ENCODE measurements around the gene FRMD6. TPM values are rescaled to one million over a fixed set of nuclear protein-coding genes. Genes with fewer than 3 reads are reported as not detected.

FRMD6 gene
- 1 to 10 TPM; 2.5 to 3.5 TPM for total RNA-seq

- ATAC-seq (ENCODE audit: low read depth) = peak; percentile 83
- Mint-ChIP-seq H3K4me1 (peaks cover 16% of the 10 kb centered on the region), H3K27ac (peak within 1 kb of the TSS; percentile 77), H3K9me3 (no peaks in the 10 kb centered on the region), H3K36me3 (no peaks in the 10 kb centered on the region), H3K4me3 (peak within 1 kb of the TSS; percentile 85), H3K27me3 (peaks cover 4% of the 10 kb centered on the region)
- peak; percentile 89 for DNase-seq
- POLR2A ChIA-PET = interaction anchor here (0.5 to 1.6 kb wide), 4 partner anchors 92 to 356 kb away, joined by 3 to 8 read pairs (median 4); no protein-coding TSS in a partner anchor
Measured at GRCh38 chr14:51651388-51652167, at the start of gene FRMD6. Gene FRMD6 (plus strand): TSS chr14:51651910. CDS start chr14:51689837, 37,927 bp downstream.

GRCh38 chr14:51602310-51602709, 49.4 kb upstream of the FRMD6 start:
- Mint-ChIP-seq H3K27ac (no peak overlapping the region), H3K9me3 (no peaks in the 10 kb centered on the region), H3K36me3 (no peaks in the 10 kb centered on the region), H3K27me3 (peaks cover 32% of the 10 kb centered on the region), H3K4me3 (no peak overlapping the region), H3K4me1 (peaks cover 2% of the 10 kb centered on the region)
- POLR2A ChIA-PET = no interaction called here
- DNase-seq = no peak
- ATAC-seq (ENCODE audit: low read depth) = no peak

- peaks cover 32% of the 10 kb centered on the region for H3K27me3 Mint-ChIP-seq
- H3K9me3 Mint-ChIP-seq = no peaks in the 10 kb centered on the region
- POLR2A ChIA-PET = no interaction called here
- H3K27ac Mint-ChIP-seq = no peak overlapping the region
- no peaks in the 10 kb centered on the region for H3K36me3 Mint-ChIP-seq
- peaks cover 2% of the 10 kb centered on the region for H3K4me1 Mint-ChIP-seq
- no peak for ATAC-seq (ENCODE audit: low read depth)
- no peak overlapping the region for H3K4me3 Mint-ChIP-seq
- DNase-seq = no peak
Measured at GRCh38 chr14:51603495-51603894, 48.2 kb upstream of the FRMD6 start.

- Mint-ChIP-seq H3K27me3 (peaks cover 32% of the 10 kb centered on the region), H3K4me3 (no peak overlapping the region), H3K4me1 (peaks cover 2% of the 10 kb centered on the region), H3K27ac (no peak overlapping the region), H3K9me3 (no peaks in the 10 kb centered on the region), H3K36me3 (no peaks in the 10 kb centered on the region)
- no peak for ATAC-seq (ENCODE audit: low read depth)
- DNase-seq = no peak
- POLR2A ChIA-PET = no interaction called here
Measured at GRCh38 chr14:51604073-51604472, 47.6 kb upstream of the FRMD6 start.

- H3K4me1 Mint-ChIP-seq = peaks cover 3% of the 10 kb centered on the region
- no peak overlapping the region for H3K27ac Mint-ChIP-seq
- peaks cover 26% of the 10 kb centered on the region for H3K27me3 Mint-ChIP-seq
- H3K36me3 Mint-ChIP-seq = no peaks in the 10 kb centered on the region
- ATAC-seq (ENCODE audit: low read depth) = no peak
- no peak for DNase-seq
- no peak overlapping the region for H3K4me3 Mint-ChIP-seq
- POLR2A ChIA-PET = no interaction called here
- H3K9me3 Mint-ChIP-seq = no peaks in the 10 kb centered on the region
Measured at GRCh38 chr14:51605575-51605974, 46.1 kb upstream of the FRMD6 start.

- H3K4me3 Mint-ChIP-seq = no peak overlapping the region
Measured at GRCh38 chr14:51607711-51608110, 44.0 kb upstream of the FRMD6 start.

GRCh38 chr14:51609251-51609954, 42.3 kb upstream of the FRMD6 start:
- no peaks in the 10 kb centered on the region for H3K9me3 Mint-ChIP-seq
- H3K27ac Mint-ChIP-seq = no peak overlapping the region
- H3K4me1 Mint-ChIP-seq = peaks cover 3% of the 10 kb centered on the region
- ATAC-seq (ENCODE audit: low read depth) = no peak
- H3K36me3 Mint-ChIP-seq = no peaks in the 10 kb centered on the region
- DNase-seq = no peak
- H3K27me3 Mint-ChIP-seq = peaks cover 13% of the 10 kb centered on the region
- no peak overlapping the region for H3K4me3 Mint-ChIP-seq
- POLR2A ChIA-PET = no interaction called here

More at GRCh38 chr14:51607711-51608110, 44.0 kb upstream of the FRMD6 start:
- DNase-seq = no peak
- no peak for ATAC-seq (ENCODE audit: low read depth)
- no peaks in the 10 kb centered on the region for H3K36me3 Mint-ChIP-seq
- H3K27me3 Mint-ChIP-seq = peaks cover 19% of the 10 kb centered on the region
- POLR2A ChIA-PET = no interaction called here
- H3K27ac Mint-ChIP-seq = no peak overlapping the region
- H3K9me3 Mint-ChIP-seq = no peaks in the 10 kb centered on the region
- H3K4me1 Mint-ChIP-seq = peaks cover 3% of the 10 kb centered on the region

- no peak for ATAC-seq (ENCODE audit: low read depth)
- H3K9me3 Mint-ChIP-seq = no peaks in the 10 kb centered on the region
- POLR2A ChIA-PET = no interaction called here
- peaks cover 10% of the 10 kb centered on the region for H3K27me3 Mint-ChIP-seq
- peaks cover 3% of the 10 kb centered on the region for H3K4me1 Mint-ChIP-seq
- no peaks in the 10 kb centered on the region for H3K36me3 Mint-ChIP-seq
- no peak for DNase-seq
- H3K27ac Mint-ChIP-seq = no peak overlapping the region
- no peak overlapping the region for H3K4me3 Mint-ChIP-seq
Measured at GRCh38 chr14:51609955-51610283, 41.8 kb upstream of the FRMD6 start.

GRCh38 chr14:51610771-51611170, 40.9 kb upstream of the FRMD6 start:
- Mint-ChIP-seq H3K9me3 (no peaks in the 10 kb centered on the region), H3K36me3 (no peaks in the 10 kb centered on the region), H3K4me3 (no peak overlapping the region), H3K4me1 (peaks cover 2% of the 10 kb centered on the region), H3K27me3 (peaks cover 14% of the 10 kb centered on the region), H3K27ac (no peak overlapping the region)
- DNase-seq (no peak), ATAC-seq (ENCODE audit: low read depth) (no peak)
- POLR2A ChIA-PET = no interaction called here

GRCh38 chr14:51612449-51612848, 39.3 kb upstream of the FRMD6 start:
- Mint-ChIP-seq H3K9me3 (no peaks in the 10 kb centered on the region), H3K4me1 (peaks cover 2% of the 10 kb centered on the region), H3K36me3 (no peaks in the 10 kb centered on the region), H3K4me3 (no peak overlapping the region), H3K27ac (no peak overlapping the region), H3K27me3 (peaks cover 19% of the 10 kb centered on the region)
- ATAC-seq (ENCODE audit: low read depth) = no peak
- POLR2A ChIA-PET = no interaction called here
- no peak for DNase-seq

GRCh38 chr14:51613416-51613815, 38.3 kb upstream of the FRMD6 start:
- no peak overlapping the region for H3K27ac Mint-ChIP-seq
- no peak overlapping the region for H3K4me3 Mint-ChIP-seq
- no peak for ATAC-seq (ENCODE audit: low read depth)
- no peaks in the 10 kb centered on the region for H3K36me3 Mint-ChIP-seq
- H3K9me3 Mint-ChIP-seq = no peaks in the 10 kb centered on the region
- peaks cover 2% of the 10 kb centered on the region for H3K4me1 Mint-ChIP-seq
- H3K27me3 Mint-ChIP-seq = peaks cover 17% of the 10 kb centered on the region
- DNase-seq = no peak
- POLR2A ChIA-PET = no interaction called here

- Mint-ChIP-seq H3K27me3 (peaks cover 14% of the 10 kb centered on the region), H3K36me3 (no peaks in the 10 kb centered on the region), H3K9me3 (no peaks in the 10 kb centered on the region), H3K4me1 (no peaks in the 10 kb centered on the region), H3K4me3 (no peak overlapping the region), H3K27ac (no peak overlapping the region)
- DNase-seq = no peak
- POLR2A ChIA-PET = no interaction called here
- no peak for ATAC-seq (ENCODE audit: low read depth)
Measured at GRCh38 chr14:51614707-51615106, 37.0 kb upstream of the FRMD6 start.

- Mint-ChIP-seq H3K9me3 (no peaks in the 10 kb centered on the region), H3K36me3 (no peaks in the 10 kb centered on the region), H3K27me3 (peaks cover 11% of the 10 kb centered on the region), H3K4me3 (no peak overlapping the region), H3K27ac (no peak overlapping the region), H3K4me1 (no peaks in the 10 kb centered on the region)
- ATAC-seq (ENCODE audit: low read depth) = no peak
- DNase-seq = no peak
- POLR2A ChIA-PET = no interaction called here
Measured at GRCh38 chr14:51616256-51616655, 35.5 kb upstream of the FRMD6 start.

- DNase-seq = no peak
- H3K36me3 Mint-ChIP-seq = no peaks in the 10 kb centered on the region
- no peak for ATAC-seq (ENCODE audit: low read depth)
- no peaks in the 10 kb centered on the region for H3K4me1 Mint-ChIP-seq
- no peak overlapping the region for H3K27ac Mint-ChIP-seq
- H3K9me3 Mint-ChIP-seq = no peaks in the 10 kb centered on the region
- POLR2A ChIA-PET = no interaction called here
- peaks cover 11% of the 10 kb centered on the region for H3K27me3 Mint-ChIP-seq
- no peak overlapping the region for H3K4me3 Mint-ChIP-seq
Measured at GRCh38 chr14:51616724-51617409, 34.8 kb upstream of the FRMD6 start.

Data from activated naive CD8-positive, alpha-beta T cell treated with anti-CD3 and anti-CD28 coated beads, Interleukin-2, amount 10 ng/mL, durations not matched to agents 7 days and 5 days (primary cell).